ENCODE measurements around the gene ZHX3.
"Not testable (repeated sequence)": the region's sequence is repeated elsewhere in the genome, so short reads cannot be mapped to it uniquely, and the experiment has no call there.

The ZHX3 gene

DNA sequence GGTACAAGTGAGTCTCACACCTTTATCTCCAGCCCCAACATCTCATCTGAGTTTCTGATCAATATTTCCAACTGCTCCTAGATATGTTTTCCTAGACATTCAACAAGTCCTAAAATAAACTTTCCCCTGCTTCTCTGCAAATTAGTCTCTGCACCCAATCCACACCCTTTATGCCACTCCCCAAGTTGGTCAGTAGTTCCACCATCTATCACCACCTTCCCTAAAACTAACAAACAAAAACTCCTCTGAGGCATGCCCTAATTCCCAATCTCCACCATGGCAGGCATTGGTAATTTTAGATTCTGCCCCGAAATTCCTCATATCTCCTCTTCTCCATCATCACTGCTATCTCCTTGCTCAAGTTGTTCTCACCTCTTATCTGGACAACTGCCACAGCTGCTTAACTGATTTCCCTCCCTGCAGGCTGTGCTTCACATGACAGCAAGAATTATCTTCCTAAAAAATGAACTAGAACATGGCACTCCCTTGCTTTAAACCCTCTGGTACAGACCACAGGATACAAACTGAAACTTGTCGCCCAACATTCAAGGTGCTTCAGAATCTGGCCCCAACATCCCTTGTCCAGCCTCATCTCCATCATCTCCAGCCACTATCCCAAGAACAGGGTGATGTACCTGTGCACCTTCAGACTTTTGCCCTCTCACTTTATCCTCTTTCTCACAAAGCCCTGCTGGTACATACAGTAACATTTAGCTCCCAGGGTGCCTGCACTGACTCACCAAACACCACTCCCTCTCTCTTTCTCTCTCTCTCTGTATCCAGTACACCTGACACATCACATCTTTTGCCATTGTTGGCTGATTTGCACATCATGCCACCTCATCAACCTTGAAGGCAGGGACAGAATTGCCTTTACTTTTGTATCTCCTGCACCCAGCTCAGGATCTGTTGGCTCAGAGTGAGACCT lies 55.5 kb downstream of the ZHX3 start:
- in situ Hi-C loops (cut with MboI; ENCODE audit: low sequenced_read_pairs), result no loop called here

DNA sequence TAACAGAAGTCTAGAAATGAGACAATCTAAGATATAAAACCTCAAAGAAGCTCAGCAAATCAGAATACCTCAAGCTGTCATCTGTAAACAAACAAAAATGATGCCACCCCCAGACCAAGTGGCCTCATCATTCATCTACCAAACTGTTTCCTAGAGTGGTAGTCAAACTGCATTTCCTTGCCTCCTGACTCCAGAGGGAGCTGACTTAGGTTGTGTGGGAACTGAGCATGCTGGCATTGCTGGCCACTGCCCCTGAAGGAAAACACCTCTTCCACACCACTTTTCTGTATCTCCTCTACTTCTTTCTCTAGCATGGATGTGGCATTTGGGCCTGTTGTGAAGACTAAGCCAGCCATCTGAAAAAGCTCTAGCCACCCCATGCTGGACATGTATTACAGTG lies 56.3 kb downstream of the ZHX3 start:
- in situ Hi-C loops (cut with MboI; ENCODE audit: low sequenced_read_pairs), result no loop called here

DNA sequence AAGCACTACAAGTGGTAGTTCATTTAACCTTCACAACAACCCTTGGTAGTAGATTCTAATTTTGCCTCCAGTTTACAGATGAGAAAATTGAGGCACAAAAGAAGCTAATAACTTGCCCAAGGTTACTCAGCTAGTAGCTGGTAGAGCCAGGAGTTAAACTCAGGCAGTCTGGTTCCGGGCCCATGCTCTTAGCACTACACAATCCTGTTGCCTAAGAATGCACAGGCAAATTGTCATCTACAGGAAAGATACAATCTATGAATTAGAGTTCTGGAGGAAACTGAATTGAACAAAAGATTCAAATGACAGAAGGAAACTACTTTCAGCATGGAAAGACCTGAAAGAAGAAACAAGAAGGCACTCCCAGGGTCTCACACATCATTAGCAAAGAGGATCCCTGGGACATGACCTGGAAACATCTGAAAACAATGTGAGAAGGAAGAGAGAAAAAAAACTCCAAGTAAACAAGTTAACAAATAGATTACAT lies 56.8 kb downstream of the ZHX3 start:
- in situ Hi-C loops (cut with MboI; ENCODE audit: low sequenced_read_pairs), result no loop called here

DNA sequence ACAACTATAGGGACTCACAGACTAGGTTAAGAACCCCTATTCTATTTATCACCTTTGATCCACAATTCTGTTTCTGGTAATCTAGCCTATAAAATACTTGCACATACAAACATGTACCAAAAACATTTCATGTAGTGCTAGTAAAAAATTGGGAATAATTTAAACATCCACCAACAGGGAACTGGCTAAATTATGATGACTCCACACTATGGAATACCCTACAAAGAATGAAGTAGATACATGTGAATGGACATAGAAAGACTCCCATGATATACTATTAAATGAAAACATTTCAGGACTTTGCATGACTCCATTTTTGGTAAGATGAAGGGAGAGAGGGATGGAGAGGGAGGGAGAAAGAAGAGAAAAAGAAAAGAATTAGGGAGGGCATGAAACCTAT lies 58.2 kb downstream of the ZHX3 start:
- in situ Hi-C loops (cut with MboI; ENCODE audit: low sequenced_read_pairs), result no loop called here

DNA sequence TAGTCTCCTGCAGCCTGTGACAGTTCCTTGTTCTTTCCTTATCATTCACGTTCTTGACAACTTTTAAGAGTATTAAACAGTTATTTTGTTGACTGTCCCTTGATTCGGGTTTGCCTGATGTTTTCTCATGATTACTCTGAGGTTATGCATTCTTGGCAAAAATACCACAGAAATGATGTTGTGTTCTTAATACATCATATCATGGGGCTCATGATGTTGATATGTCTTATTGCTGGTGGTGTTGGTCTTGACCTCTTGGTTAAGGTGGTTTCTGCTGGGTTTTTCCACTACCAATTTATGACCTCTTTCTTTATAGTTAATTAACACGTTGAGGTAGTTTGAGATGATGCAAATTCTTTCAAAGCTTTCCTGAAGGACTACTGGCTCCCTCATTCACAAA lies 59.1 kb downstream of the ZHX3 start:
- in situ Hi-C loops (cut with MboI; ENCODE audit: low sequenced_read_pairs), result no loop called here

DNA sequence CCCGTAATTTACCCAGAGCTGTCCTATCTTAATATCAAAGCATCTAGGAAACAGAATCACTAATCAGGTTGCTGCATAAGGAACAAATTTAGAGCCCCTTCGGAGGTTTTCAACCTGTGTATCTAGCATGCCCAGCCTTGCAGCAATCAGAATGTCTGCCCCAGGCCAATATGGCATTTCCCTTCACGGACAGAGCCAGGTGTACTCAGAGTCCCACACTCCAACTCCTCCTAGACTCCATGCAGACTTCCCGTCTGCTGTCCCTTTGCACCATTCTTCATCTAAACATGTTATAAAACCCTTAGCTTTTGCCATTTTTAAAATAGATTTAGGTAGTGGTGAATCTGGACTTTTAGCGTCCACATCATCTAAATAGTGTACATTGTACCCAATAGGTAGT lies 61.0 kb downstream of the ZHX3 start:
- in situ Hi-C loops (cut with MboI; ENCODE audit: low sequenced_read_pairs), result no loop called here

DNA sequence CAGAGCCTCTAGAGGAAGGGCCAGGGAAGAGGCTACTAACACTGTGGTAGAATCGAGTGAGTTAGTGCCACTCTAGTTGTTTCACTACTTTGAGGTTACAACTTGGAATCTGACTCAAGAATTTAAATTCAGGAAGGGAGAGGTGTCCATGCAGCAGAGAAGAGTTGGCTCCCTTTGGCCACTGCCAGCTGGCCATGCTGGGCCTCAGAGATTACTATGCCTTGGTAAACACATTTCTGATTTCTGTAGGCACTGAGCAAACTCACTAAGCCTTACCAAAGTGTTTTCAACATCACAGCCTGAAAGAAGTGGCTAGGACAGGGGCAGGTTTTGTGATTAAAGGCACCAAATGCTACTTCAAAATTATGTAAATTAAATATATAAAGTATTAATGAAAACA lies 61.9 kb downstream of the ZHX3 start:
- in situ Hi-C loops (cut with MboI; ENCODE audit: low sequenced_read_pairs), result no loop called here

DNA sequence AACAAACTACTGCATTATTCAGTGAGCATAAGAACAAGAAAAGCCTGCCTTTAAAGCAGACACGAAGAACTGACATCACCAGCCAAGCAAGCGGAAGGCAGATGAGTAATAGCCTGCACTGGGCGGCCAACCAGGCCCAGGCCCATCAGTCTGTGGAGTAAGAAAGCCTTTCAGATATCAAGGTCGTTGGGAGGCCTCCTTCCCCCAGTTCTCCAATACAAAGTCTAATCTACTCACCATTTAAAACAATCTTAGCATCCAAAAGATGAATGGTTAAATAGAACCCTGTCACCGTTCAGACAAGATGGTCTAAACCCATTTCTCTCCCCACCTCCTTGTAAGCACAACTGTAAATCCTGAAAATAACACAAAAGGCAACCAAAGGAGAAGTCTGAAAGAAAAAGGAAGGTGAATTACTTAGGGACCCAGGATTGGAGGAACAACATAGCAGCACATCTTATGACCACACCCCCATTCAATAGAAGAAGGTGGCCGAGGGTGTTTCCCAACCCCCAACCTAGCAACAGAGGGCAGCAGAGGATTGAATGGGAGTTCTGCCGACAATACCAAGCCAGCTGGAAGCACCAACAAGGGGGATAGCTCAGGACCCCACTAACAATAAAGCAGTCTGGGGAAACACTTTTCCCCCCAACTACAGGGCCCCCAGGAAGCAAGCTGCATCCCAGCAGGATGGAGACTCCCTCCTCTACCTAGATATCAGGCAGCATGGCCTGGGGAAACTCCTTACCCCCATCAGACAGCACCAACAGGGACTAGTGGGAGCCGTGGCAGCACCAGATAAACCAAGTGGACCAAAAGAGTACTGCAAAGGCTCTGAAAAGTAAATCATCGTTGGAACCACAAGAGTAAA lies 67.9 kb downstream of the ZHX3 start:
- in situ Hi-C loops (cut with MboI; ENCODE audit: low sequenced_read_pairs), result no loop called here

DNA sequence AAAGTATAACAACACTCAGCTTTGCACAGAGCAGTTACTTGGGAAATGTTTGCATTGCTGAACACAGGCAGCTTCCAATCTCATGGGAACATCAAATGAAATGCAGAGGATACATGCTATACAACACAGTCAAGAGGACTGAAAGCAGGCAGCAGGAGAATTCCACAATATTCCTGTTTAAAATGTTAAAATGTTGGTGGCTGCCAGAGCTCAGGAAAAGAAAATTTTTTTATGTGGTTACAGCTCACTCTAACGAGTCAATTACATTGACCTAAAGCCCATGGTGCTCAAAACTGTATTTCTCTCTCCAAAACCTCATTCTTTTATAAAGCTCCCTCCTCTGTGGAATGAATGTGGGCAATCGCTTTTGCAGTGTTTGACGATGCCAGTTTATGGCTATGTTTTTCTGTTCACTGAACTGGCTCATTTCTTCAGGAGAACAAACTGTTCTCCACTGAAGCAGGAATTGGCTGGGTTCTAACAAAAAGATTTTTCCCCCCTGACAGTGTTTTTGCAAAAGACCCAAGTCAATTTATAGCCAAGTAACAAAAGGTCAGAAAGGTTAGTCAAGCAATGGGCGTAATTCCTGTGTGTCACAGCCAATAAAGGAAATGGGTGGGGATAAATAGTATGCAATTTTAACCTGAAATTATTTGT lies 69.0 kb downstream of the ZHX3 start:
- in situ Hi-C loops (cut with MboI; ENCODE audit: low sequenced_read_pairs), result no loop called here

DNA sequence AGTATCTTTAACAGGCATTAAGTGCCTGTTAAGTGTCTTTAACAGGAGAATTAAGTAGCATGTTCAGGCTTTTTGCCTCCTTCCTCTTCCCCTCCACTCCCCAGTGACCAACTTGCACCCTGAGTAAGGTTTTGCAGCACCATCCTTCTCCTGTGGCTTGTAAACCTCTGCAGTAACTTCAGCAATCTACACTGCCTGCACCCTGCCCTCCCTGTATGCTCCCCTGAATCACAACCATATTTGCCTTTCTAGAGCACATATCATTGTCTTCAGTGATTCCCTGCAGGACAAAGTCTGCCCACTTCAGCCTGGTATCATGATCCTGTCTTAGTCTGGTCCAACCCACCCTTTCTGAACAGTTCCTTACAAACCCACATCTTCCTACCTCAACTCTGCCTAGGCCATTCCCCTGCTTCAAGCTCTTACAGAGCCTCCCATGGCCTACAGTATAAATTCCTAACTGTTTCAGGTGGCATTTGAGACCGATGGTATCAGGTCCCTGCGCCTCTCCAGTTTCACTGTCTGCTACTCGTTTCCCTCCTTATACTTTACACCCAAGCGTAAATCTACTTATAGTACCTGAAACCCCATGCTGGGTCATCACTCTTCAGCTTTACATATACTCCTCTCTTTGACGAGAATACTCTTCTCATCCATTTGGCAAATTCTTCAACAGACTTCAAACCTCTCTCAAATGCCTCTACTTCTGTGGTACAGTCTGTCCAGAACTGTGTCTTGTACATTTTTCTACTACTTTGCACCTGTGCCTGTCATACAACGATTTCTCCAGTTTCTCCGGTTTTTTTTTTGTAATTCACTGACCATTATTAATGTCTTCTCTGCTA lies 69.8 kb downstream of the ZHX3 start:
- in situ Hi-C loops (cut with MboI; ENCODE audit: low sequenced_read_pairs), result no loop called here

DNA sequence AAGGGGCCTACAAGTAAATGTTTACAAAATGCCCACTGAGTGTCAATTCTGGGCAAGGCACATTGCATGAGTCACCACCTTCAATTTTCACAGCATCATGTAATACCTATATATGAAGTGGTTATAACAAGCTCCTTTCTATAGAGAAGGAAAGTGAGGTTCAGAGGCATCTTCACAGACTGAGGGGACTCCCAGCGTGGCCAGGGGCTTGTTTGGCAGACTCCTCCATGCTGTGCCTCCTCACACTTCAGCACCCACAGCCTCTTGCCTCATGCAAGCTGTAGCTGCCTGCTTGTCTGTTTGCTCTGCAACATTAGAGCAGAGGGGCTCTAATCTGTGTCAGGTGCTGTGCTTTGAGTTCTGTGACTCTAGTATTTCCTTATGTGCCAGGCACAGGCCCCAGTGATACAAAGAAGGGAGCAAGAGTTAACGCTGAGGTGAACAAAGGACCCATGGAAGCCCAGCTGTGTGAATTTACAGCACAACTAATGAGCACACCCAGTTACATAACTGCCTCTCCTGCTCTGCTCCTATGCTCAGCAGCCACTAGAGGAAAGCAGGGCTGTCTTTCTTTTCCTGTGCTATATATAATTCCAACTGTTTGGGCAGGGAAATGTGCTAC lies 72.3 kb downstream of the ZHX3 start:
- in situ Hi-C loops (cut with MboI; ENCODE audit: low sequenced_read_pairs), result no loop called here

DNA sequence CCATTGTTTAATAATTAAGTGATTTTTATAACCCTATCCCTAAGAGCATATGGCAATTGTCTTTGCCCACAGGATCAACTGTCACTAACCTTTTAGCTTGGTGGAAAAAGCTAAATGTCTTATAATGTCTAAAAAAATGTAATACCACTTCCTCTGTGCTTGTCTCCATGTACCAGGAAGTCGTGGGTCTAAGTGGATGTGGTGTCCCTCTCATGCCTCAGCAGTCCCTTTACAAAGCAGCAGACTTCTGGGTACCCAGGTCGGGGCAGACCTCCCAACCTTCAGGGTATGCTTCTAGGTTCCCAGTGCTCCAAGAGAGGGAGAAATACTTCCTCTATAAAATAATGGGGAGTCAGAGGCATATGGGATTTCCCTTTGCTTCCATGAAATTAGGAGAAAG lies 74.7 kb downstream of the ZHX3 start:
- in situ Hi-C loops (cut with MboI; ENCODE audit: low sequenced_read_pairs), result no loop called here

DNA sequence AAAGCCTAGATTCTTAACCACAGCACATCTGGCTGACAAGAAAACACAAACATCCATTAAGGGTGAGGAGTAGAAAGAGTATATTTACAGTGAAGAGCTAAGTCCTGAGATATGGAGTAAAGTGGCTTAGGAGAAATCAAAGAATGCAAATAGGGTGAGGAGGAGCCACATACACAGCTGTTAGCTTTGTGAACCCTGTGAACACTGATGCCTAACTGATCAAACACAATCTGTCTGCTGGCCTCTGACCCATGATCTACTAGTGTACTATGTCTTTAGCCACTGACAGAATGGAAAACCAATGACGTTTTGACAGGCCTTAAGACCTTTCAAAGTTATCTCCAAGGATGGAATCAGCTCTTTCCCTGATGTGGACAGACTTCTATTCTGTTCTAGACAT lies 75.2 kb downstream of the ZHX3 start:
- in situ Hi-C loops (cut with MboI; ENCODE audit: low sequenced_read_pairs), result no loop called here

DNA sequence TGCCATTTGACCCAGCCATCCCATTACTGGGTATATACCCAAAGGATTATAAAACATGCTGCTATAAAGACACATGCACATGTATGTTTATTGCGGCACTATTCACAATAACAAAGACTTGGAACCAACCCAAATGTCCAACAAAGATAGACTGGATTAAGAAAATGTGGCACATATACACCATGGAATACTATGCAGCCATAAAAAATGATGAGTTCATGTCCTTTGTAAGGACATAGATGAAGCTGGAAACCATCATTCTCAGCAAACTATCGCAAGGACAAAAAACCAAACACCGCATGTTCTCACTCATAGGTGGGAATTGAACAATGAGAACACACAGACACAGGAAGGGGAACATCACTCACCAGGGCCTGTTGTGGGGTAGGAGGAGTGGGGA lies 80.3 kb downstream of the ZHX3 start:
- in situ Hi-C loops (cut with MboI; ENCODE audit: low sequenced_read_pairs), result not testable (repeated sequence)

DNA sequence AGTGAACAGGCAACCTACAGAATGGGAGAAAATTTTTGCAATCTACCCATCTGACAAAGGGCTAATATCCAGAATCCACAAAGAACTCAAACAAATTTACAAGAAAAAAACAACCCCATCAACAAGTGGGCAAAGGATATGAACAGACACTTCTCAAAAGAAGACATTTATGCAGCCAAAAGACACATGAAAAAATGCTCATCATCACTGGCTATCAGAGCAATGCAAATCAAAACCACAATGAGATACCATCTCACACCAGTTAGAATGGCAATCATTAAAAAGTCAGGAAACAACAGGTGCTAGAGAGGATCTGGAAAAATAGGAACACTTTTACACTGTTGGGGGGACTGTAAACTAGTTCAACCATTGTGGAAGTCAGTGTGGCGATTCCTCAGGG lies 80.7 kb downstream of the ZHX3 start:
- in situ Hi-C loops (cut with MboI; ENCODE audit: low sequenced_read_pairs), result not testable (repeated sequence)

DNA sequence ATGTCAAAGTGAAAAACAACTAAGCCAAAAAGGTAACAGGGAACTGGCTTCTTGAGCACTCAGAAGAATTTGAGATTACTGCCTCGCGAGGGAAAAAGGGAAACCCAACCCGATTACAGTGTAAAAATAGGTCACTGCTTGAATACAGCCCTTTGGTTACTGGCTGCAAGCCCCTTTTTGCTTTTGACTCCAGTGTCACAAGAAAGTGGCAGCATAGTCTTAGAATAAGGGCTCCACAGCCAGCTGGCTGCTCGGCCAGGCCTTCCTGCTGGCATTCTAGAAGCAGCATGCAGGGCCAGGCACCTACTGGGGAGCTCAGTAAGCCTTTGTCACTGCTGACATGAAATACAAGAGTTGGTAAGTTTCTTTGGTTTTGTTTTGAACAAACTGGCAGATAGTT lies 83.0 kb downstream of the ZHX3 start:
- in situ Hi-C loops (cut with MboI; ENCODE audit: low sequenced_read_pairs), result no loop called here

DNA sequence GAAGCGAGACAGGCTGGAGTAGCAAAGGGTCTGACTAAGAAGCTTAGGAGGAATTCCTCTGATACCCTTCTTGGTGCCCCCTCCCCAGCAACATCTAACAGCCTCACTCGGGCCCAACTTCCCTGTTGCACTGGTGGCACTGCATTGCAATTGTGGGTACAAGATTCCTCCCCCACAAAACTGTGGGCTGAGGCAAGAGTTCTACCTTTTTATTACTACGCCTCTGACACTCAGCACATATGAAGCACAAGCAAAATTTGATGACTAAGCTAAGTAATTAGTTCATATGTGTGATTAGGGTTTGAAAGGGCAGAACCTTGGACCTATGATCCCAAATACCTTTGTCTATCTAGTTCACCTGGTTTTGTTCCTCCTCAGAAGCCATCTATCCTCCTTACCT lies 83.5 kb downstream of the ZHX3 start:
- in situ Hi-C loops (cut with MboI; ENCODE audit: low sequenced_read_pairs), result no loop called here

DNA sequence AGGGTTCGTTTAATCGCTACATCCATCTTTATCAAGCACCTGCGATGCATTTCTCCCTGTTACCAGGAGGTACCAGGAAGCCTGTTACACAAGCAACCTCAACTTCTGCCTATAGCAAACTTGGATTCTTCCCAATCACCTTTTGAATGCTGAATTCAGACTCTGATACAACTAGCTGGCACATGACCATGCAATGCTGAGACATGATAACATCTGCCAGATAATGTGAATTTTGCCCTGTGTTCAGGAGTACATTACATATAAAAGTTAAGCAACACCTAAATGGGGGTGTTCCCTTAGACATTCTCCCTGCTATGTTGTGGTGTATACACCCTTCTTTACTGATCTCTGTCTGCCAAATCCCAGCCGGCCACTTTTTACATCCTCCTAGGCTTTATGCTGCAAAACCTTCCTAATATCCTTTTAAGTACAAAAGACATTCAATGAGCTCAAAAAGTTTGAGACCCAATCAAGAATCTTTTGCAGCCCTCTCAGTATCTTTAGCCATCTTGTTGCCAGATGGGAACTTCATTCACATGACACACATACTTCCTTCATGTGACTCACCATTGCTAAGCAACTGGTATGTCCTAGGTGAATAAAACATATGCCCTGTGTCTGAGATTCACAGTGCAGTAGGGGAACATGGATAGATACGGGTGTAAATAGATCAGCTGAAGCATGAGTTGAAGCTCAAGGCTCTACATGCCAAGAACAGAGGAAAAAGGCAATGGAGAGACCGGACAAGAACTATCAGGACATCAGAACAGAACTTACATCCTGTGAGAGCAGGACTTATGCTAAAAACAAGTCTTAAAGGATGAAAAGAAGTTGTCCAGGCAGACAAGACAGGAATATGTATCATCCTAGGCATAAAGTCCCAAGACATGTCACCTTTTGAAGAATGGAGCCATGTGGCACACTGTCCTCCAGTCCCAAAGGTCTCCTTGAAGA lies 84.3 kb downstream of the ZHX3 start:
- in situ Hi-C loops (cut with MboI; ENCODE audit: low sequenced_read_pairs), result no loop called here

DNA sequence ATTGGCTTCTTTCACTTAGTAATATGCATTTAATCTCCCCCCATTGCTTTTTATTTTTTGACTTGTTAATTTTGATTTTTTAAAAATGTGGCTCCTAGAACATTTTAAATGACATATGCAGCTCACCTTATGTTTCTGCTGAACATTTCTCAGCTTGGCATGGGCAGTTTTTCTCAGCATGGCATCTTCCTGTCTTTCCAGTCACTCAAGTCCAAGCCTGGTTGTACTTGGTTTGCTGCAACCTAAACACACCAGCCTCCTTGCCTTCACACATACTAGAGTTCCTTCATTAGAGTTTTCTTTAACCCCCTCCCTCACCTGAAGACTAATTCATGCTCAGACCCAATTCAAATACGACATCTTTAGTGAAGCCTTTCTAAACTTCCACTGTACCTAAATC lies 86.4 kb downstream of the ZHX3 start:
- in situ Hi-C loops (cut with MboI; ENCODE audit: low sequenced_read_pairs), result no loop called here
